HG03571 (cell line): Measurements from ENCODE around the gene URM1.
"Not testable (repeated sequence)": the region's sequence is repeated elsewhere in the genome, so short reads cannot be mapped to it uniquely, and the experiment has no call there.

ENCODE experiments used
- ATAC-seq: cut with Tn5 transposase; IDR thresholded peaks from one replicate; pipeline ENCODE4 v1.9.1; 2021; ENCODE audit not compliant: unreplicated experiment

Gene URM1

DNA sequence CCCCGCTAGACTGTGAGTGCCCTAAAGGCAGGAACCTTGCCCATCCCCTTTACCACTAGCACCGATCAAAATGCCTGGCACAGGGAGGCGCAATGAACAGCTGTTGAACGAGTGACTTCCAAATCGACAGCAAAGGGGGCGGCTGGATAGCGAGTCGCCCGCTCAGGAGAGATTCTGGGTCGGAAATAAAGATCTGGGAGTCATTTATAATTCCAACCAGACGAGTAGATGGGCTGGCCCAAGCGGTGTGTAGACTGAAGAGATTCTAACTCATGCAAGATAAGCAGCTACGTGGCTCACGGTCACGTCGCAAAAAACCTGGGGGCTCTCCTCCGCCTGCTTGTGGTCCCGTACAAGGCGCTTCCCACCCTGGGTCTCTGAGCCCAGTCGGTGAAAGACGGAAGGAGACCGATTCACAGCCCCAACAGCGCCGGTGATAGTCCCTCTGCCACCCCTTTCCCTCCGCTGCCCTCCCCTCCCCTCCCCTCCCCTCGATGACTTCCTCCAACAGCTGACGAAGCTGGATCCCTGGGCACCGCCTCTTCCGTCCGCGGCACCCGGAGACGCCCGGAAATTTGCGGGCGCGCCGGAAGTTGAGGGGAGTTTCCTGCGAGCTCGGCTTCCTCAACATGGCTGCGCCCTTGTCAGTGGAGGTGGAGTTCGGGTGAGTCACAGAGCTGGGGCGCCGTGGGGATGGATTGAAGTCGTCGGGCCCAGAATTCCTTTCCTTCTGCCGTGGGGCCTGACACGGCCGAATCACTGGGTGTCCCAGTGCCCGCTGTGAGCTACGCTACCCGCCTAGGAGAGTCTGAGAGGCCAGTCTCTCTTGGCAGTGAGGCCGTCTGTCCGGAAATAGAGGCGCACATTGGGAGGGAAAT, at the start of gene URM1:
TSS of gene URM1 (plus strand) at position 623 of the 878 bp plus-strand sequence. CDS start at position 630, 7 bp downstream.
- ATAC-seq, result peak; percentile 72

DNA sequence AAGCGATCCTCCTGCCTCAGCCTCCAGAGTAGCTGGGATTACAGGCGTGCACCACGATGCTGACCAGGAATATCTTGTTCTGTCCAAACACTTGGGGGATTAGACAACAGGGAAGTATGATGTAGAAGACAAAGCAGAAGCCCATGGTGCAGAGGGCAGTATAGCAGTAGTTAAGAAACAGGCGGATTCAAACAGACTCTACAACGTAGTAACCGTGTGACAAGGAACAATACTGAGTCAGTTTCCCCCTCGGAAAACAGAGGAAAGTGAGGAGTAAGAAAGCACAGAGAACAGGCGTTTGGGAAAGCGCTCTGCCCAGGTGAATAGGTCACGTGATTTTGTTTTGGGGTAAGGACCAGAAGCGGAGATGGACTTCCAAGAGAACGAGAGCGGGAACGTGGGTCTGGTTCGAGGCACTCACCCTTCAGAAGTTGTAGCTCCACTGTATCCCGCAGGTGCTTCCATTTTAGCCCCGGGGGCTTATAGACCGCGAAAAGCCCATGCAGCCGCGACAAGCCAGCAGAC, 49.2 kb upstream of the URM1 start:
- ATAC-seq, result peak; percentile 8

DNA sequence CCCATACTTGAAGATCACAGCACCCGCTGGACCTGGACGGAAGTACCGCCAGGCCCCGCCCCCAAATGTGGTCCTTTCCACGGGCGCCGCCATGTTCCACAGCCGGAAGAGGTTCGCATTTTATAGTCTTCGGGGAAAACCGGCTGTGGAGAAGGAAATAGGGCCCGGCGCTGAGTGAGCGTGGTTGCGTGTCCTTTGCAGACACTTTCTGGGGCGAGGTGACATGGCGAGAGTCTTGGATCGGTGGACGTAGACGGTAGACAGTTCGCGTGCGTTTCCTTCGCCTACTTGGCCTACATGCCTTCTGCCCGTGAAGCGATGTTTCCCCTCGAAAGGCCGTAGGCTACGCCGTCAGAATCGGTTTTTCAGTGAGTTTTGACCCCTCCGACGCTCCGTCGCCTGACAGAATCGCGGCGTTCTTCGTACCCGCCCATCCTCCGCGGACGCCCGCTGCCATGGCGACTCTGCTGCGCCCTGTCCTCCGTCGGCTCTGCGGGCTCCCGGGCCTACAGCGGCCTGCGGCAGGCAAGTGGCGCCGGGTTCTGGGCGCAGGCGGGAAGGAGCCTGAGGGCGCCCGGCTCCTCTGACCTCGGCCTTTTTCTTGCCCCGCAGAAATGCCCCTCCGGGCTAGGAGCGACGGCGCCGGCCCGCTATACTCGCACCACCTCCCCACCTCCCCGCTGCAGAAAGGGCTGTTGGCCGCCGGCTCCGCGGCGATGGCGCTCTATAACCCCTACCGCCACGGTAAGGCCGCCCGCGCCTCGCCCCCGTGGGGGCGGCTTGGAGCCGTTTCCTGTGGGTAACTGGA, 48.6 kb upstream of the URM1 start, which contains the start of the genes COQ4 and TRUB2:
TSS of gene COQ4 (plus strand) at position 436 of the 808 bp plus-strand sequence. CDS start at position 456, 20 bp downstream.
TSS of gene TRUB2 (minus strand) at position 44 of the 808 bp plus-strand sequence. CDS start at position 5, 39 bp downstream.
- peak; percentile 77 for ATAC-seq

DNA sequence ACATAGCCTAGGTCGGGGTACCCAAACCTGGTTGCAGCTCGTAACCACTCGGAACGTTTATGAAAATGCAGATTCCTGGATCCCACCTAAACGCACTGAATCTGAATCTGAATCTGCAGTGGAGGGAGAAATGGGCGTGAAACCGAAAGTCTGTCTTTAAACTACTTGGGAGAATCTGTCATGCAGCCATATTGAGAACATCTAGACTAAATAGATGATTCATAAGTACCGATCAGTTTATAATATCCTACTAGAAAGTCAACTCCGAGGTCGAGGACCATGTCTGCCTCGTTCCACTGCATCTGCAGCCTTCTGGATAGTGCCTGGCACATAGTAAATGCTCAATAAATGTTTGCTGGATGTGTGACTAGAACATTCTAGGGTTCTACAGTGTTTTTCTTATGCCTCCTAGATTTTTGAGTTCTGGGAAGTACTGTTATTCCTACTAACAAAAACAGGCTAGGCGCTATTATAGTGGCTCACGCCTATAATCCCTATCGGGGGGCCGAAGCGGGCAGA, 47.9 kb upstream of the URM1 start:
- ATAC-seq, result no peak

DNA sequence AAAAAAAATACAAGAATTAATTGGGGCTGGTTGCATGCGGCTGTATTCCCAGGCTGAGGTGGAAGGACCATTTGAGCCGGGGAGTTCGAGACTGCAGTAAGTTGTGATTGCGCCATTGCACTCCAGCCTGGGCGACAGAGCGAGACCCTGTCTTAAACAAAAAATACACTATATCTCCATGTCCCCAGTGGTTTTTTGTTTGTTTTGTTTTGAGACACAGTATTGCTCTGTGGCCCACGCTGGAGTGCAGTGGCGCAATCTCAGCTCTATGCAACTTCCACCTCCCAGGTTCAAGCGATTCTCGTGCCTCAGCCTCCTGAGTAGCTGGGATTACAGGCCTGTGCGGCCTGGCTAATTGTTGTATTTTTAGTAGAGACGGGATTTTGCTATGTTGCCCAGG, 47.4 kb upstream of the URM1 start:
- no peak for ATAC-seq

DNA sequence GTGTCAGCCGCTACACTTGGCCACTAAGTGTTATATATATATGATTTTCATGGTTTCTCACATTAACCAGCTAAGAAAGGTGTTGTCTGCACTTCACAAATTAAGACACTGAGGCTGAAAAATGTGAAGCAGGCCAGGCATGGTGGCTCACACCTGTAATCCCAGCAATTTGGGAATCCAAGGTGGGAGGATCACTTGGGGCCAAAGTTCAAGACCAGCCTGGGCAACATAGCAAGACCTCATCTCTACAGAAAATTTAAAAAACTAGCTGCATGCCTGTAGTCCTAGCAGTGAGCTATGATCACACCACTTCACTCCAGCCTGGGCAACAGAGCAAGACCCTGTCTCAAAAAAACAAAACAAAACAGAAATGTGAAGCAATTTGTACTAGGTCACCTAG, 46.8 kb upstream of the URM1 start:
- ATAC-seq, result no peak

DNA sequence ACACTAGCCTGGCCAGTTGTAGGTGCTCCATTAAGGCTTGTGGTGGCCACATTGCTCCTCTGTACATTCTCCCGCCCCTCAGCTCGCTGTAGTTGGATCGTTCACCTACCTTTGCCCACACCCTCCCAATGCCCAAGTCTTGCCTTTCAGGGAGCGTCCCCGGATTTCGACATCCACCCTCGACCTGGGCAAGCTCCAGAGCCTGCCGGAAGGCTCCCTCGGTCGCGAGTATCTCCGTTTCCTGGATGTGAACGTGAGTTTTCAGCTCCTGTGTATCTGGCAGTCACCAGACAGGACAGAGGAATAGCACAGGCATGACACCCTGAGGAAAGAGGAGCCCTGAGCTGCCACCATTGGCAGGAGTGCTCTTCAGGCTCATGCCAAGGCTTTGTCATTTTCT, 45.5 kb upstream of the URM1 start:
- no peak for ATAC-seq

DNA sequence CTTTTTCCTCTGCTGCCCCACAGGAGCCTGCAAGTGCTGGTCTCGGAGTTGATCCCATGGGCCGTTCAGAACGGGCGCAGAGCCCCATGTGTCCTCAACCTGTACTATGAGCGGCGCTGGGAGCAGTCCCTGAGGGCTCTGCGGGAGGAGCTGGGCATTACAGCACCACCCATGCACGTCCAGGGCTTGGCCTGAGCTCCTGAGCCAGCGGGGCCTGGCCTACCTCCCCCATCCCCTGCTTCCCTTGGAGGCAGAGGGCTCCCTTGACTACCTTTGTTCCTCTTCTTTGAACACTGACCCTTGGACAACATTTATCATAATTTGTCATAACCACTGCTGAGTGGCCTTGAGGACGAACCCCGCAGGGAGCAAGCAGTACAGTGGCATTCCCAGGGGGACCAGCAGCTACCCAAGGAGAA, 37.7 kb upstream of the URM1 start:
- ATAC-seq, result no peak

DNA sequence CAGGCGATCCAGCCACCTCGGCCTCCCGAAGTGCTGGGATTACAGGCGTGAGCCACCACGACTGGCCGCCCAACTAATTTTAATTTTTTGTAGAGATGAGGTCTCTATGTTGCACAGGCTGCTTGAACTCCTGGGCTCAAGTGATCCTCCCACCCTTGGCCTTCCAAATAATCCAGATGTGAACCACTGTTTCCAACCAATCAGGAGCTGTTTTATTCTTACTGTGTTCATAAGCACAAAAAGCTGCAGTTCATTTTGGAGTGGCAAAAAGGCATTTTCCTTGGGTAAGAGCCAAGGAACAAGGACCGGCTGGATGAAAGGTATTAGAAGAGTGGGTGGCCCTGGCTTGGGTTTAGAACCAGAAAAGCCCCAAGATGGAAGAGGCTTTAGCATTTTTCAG, 36.0 kb upstream of the URM1 start:
- ATAC-seq, result no peak

DNA sequence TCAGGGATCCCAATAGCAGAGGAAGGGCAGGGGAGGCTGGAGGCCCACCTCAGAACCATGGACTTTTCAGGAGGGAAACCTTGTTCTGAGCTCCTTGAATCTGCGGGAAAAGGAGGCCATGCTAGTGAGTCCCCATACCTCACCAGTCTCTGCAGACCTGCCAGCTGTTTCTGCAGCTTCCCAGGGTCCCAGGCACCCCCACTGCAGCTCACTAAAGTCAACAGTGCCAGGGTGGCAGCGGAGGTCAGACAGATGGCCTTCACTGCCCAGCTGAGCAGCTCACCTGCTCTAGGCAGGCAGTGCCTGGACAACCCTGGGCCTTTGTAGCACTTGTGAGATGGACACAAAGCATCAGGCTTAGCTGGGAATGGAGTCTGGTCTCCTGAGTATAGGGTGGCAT, 35.3 kb upstream of the URM1 start:
- no peak for ATAC-seq

DNA sequence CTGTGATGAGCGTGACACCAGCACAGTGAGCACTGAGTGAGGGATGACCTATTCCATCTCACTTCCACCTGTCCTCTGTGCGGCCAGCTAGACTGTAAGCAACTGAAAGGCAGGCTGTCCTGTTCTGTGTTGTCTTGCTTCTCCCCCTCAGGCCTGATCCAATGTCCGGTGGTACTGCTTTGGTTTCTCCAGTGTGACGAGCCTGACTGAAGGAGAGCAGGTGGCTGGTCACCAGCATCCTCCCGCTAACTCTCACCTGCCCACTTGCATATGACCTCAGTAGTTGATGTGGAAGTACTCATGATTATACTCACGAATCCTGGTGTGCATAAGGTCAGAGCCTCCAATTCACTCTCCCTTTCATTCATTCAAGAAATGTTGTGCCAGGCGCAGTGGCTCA, 33.2 kb upstream of the URM1 start:
- no peak for ATAC-seq

DNA sequence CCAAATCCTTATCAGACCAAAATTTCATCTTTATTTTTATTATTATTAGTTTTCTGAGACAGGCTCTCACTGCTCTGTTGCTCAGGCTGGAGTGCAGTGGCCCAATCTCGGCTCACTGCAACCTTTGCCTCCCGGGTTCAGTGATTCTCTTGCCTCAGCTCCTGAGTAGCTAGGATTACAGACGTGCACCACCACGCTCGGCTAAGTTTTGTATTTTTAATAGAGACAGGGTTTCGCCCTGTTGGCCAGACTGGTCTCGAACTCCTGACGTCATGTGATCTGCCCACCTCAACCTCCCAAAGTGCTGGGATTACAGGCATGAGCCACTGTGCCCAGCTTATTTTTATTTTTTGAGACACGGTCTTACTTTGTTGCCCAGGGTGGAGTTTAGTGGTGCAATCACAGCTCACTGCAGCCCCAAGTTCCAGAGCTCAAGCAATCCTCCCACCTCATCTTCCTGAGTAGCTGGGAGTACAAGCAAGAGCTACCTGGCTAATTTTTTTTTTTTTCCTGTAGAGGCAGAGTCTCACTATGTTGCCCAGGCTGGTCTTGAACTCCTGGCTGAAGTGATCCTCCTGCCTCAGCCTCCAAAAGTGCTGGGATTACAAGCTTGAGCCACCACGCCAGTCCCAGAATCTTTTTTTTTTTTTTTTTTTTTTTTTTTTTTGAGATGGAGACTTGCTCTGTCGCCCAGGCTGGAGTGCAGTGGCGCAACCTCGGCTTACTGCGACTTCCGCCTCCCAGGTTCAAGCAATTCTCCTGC, 32.1 kb upstream of the URM1 start:
- ATAC-seq, result not testable (repeated sequence)

DNA sequence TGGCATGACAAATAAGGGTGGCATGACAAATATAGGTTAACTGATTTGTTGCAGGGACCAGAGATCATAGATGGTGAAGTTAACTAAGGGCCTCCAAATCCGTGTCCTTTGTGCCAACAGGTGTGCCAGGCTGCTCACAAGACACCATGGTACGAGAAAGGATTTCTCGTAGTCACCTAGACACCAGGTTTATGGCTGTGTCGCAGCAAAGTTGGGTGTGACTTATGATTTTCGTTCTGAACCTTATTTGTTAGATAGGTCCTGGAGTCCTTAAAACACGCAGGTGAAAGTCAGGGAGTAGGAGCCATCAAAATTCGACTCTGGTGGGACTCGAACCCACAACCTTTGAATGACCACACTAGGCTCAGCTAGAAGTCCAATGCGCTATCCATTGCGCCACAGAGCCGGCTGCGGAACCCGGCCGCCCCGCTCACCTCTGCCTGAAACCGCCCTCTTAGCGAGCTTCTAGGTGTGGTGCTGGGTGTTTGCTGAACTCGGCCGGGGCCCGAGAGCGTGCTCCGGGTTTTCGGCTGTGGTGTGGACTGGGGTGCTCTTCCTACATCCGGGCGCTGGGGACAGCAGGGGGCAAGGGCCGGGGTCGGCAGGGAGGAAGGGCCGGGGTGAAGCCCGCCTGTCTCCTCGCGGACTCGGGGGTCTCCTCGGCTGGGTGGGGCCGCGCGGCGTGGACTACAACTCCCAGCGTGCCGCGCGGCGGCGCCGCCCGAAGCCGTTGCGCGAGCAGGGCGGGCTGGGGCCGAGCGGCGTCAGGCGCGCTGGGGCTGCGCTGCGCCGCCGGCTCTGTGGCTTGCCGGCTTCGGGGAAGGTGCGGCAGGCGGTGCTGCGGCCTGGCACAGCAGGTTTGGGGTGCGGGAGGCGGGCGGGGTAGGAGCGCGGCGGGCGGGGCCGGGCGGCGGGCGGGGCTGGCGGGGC, 31.1 kb upstream of the URM1 start, which contains the start of gene SLC27A4:
TSS of gene SLC27A4 (plus strand) at position 767 of the 930 bp plus-strand sequence. CDS start 2,606 bp downstream, outside the sequence.
- ATAC-seq, result peak; percentile 59

DNA sequence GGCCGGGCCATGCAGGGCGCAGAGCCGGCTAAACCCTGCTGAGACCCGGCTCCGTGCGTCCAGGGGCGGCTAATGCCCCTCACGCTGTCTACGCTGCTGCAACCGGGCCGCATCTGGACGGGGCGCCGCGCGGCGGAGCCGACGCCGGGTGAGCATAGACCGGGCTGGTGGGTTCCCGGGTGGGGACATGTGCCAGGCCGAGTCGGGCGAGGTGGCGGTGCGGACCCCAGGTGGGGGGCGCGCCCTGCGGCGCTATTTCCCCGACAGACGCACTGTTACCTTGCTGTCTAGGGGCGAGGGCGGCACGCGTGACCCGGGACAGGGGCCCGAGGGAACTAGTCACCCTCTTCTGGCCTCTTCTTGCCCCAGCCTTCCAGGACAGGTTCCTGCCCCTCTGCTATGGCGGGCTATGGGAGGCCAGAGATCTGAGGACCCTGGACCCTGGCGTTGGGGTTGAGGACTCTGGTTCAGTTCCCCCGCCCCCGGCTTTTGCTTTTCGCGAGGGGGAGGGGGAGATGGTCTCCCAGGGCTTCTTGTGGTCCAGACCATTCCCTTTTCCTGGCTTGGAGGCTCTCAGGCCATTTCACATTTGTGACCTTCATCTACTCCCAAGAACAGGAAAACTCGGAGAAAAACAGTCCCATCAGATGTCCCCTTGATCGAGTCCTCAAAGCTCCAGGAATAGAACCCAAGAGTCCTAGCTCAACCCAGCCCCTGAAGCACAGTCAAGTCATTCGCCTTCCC, 30.3 kb upstream of the URM1 start:
- ATAC-seq, result peak; percentile 25

DNA sequence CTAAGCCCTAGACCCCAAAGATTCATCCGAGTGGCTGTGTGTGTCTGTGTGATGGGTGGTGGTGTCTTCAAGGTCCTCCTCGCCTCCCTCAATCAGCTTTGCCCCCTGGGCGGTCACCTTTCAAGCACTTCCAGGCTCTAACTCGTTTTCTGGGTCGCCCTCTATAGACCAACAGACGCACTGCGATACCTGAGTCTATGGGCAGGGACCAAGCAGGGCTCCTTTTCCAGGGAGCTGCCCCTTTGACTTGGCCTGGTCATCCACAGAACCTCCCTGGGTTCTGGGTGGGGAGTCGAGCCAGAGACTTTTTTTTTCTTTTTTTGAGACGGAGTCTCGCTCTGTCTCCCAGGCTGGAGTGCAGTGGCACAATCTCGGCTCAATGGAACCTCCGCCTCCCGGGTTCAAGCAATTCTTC, 29.7 kb upstream of the URM1 start:
- no peak for ATAC-seq

DNA sequence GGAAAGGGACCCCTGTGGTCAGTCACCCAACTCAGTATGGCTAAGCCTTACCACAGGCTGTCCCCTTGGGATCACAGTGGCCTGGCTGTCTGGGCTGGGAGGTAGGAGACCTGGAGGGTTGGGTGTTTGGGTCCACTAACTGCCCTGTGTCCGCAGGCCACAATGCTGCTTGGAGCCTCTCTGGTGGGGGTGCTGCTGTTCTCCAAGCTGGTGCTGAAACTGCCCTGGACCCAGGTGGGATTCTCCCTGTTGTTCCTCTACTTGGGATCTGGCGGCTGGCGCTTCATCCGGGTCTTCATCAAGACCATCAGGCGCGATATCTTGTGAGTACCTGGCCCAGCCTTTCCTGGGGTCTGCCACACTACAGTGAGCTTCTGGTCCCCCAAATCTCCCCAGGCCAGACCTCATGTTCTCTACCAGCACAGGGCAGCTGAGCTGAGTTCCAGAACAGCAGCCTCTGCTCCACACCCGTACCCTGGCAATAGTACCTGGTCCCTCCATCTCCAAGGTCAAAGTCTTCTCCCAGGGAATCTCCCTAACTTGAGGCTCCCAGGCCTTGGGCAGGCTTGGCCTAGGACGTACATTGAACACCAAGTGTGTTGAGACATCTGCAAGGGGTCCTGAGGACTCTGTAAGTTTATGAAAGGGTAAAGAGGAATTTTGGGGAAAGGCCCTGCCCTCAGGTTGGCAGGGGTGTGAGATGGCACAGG, 28.0 kb upstream of the URM1 start:
- ATAC-seq, result no peak

DNA sequence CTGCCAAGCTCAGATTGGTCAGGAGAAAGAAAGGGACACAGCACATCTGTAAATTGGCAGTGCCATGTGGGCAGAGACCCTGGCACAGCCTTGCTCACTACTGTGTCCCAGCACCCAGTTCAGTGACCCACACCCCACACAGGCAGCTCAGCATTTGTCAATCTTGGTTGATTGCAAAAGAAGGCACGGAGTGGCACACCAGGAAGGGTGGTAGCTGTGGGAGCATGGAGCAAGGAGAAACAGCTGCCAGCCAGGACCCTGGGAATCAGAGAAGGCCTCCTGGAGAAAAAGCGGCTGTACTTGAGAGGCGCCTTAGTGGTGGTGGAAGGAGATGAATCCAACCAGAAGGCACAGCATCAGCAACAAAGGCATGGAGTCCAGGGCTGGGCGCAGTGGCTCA, 27.3 kb upstream of the URM1 start:
- ATAC-seq, result no peak
